A172 (cell line): ENCODE results near the gene CTAG1A. TPM values are rescaled to one million over a fixed set of nuclear protein-coding genes. Genes with fewer than 3 reads are reported as not detected.
A peak's percentile ranks its signal among the peaks of the same experiment; 100 is the strongest.
"Not testable (repeated sequence)": the region's sequence is repeated elsewhere in the genome, so short reads cannot be mapped to it uniquely, and the experiment has no call there.

Experiments used
- DNase-seq: peaks from one replicate; pipeline ENCODE4 v3.0.0-alpha.2; 2015; ENCODE audit warnings: low spot score
- total RNA-seq: library from RNA; depleted of rRNA; stranded (reverse); fragments of >200 nt; shearing (Covaris generic); gene quantifications from 2 replicates; pipeline ENCODE4 v1.2.3, GENCODE V29; 2014; rRNA removed

Gene CTAG1A
- not detected in 2 replicates for total RNA-seq

GRCh38 chrX:154584585-154585183 is at the start of gene CTAG1A:
Gene CTAG1A, plus strand, starts transcription at chrX:154585133. Its CDS starts 74 bp downstream, at chrX:154585207.
- DNase-seq = not testable (repeated sequence)

GRCh38 chrX:154535892-154536291 is 49.0 kb upstream of the CTAG1A start:
- no peak for DNase-seq

GRCh38 chrX:154539077-154539476 is 45.9 kb upstream of the CTAG1A start:
- DNase-seq = no peak

GRCh38 chrX:154540365-154540764 is 44.6 kb upstream of the CTAG1A start:
- DNase-seq = not testable (repeated sequence)

GRCh38 chrX:154540897-154541535 is 43.9 kb upstream of the CTAG1A start:
- peak; percentile 81 for DNase-seq

- DNase-seq = no peak
Observed at GRCh38 chrX:154541589-154541895, 43.4 kb upstream of the CTAG1A start.

- DNase-seq = peak; percentile 97
Observed at GRCh38 chrX:154541896-154542722, 42.8 kb upstream of the CTAG1A start.

GRCh38 chrX:154542723-154543424 is 42.1 kb upstream of the CTAG1A start:
- DNase-seq = no peak

- DNase-seq = no peak
Observed at GRCh38 chrX:154545673-154546274, 39.2 kb upstream of the CTAG1A start.

- peak; percentile 64 for DNase-seq
Observed at GRCh38 chrX:154546354-154547244, 38.3 kb upstream of the CTAG1A start, which contains the start of gene G6PD. Gene G6PD, minus strand, starts transcription at chrX:154546846. Its CDS starts 691 bp downstream, at chrX:154546155.

GRCh38 chrX:154547245-154548027 is 37.5 kb upstream of the CTAG1A start, which contains the start of gene IKBKG:
Gene IKBKG, plus strand, starts transcription at chrX:154547620. Its CDS starts 4,383 bp downstream, at chrX:154552003.
- DNase-seq = peak; percentile 88

GRCh38 chrX:154548028-154548316 is 37.0 kb upstream of the CTAG1A start:
- no peak for DNase-seq

GRCh38 chrX:154549766-154550165 is 35.2 kb upstream of the CTAG1A start:
- DNase-seq = no peak

- not testable (repeated sequence) for DNase-seq
Observed at GRCh38 chrX:154552112-154552806, 32.7 kb upstream of the CTAG1A start.

- not testable (repeated sequence) for DNase-seq
Observed at GRCh38 chrX:154558060-154558690, 26.8 kb upstream of the CTAG1A start.

- DNase-seq = not testable (repeated sequence)
Observed at GRCh38 chrX:154558896-154559295, 26.0 kb upstream of the CTAG1A start.

GRCh38 chrX:154560326-154560725 is 24.6 kb upstream of the CTAG1A start:
- DNase-seq = not testable (repeated sequence)

GRCh38 chrX:154562295-154562694 is 22.6 kb upstream of the CTAG1A start:
- not testable (repeated sequence) for DNase-seq

- DNase-seq = not testable (repeated sequence)
Observed at GRCh38 chrX:154570361-154570760, 14.6 kb upstream of the CTAG1A start.
